Epithelial cell of esophagus (primary cell): ENCODE data around the gene OR52B2.
"Not testable (repeated sequence)": the region's sequence is repeated elsewhere in the genome, so short reads cannot be mapped to it uniquely, and the experiment has no call there.

Source experiments
- DNase-seq: peaks from one replicate; pipeline ENCODE4 v3.0.0; 2010; ENCODE audit warnings: low read depth
- H3K4me3 ChIP-seq: 2 replicates; pipeline ENCODE4 v1.5.1; 2011; ENCODE audit warnings: mild to moderate bottlenecking, low read length, control low read depth
- CTCF ChIP-seq: IDR thresholded peaks from 2 replicates; pipeline ENCODE4 v1.5.1; 2011; ENCODE audit warnings: low read depth, mild to moderate bottlenecking, low read length, control low read depth, inconsistent platforms; ENCODE audit not compliant: insufficient read depth; ENCODE audit errors: missing control alignments

The OR52B2 gene

GRCh38 chr11:6156628-6157359 is 13.3 kb downstream of the OR52B2 start:
- H3K4me3 ChIP-seq = no peak overlapping the region
- no peak for TF ChIP-seq CTCF
- peak; percentile 6 for DNase-seq

GRCh38 chr11:6152126-6152525 is 18.0 kb downstream of the OR52B2 start:
- TF ChIP-seq CTCF = no peak

DNA sequence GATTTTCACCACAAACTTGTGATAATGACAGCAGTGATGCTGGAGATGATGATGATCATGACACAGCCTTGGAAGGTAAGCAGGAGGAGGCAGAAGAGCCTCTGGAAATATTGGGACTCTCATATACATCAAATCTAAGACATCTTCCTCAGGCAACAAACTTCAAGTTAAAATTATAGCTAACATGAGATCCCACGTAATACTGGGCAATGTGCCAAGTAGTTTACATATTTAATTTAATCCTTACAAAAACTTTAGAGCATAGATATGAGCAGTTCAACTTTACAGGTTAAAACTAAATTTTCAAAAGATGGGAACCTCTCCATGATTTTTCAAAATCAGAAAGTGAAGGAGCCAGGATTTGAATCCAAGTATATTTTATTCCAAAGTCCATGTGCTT is 19.0 kb downstream of the OR52B2 start:
- no peak overlapping the region for H3K4me3 ChIP-seq
- no peak for TF ChIP-seq CTCF
- no peak for DNase-seq

More at GRCh38 chr11:6152126-6152525, 18.0 kb downstream of the OR52B2 start:
- H3K4me3 ChIP-seq = no peak overlapping the region
- no peak for DNase-seq

DNA sequence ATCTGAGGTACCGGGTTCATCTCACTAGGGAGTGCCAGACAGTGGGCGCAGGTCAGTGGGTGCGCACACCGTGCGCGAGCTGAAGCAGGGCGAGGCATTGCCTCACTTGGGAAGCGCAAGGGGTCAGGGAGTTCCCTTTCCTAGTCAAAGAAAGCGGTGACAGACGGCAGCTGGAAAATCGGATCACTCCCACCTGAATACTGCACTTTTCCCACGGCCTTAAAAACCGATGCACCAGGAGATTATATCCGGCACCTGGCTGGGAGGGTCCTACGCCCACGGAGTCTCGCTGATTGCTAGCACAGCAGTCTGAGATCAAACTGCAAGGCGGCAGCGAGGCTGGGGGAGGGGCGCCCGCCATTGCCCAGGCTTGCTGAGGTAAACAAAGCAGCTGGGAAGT is 26.4 kb downstream of the OR52B2 start:
- H3K4me3 ChIP-seq, DNase-seq: not testable (repeated sequence)

- DNase-seq = no peak
- H3K4me3 ChIP-seq = no peak overlapping the region
- no peak for TF ChIP-seq CTCF
Measured at GRCh38 chr11:6142936-6143335, 27.2 kb downstream of the OR52B2 start.

DNA sequence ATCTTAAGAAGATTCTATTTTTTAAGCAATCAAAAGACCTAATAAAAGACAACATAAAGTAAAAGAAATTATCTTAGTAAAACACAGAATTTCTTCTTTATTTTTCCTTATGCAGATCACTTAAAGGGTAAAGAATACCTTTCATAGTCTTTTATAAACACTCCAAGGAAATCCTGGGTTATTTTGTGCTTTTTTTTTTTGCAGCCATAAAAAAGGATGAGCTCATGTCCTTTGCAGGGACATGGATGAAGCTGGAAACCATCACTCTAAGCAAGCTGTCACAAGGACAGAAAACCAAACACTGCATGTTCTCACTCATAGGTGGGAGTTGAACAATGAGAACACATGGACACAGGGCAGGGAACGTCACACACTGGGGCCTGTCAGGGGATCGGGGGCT is 34.2 kb downstream of the OR52B2 start:
- not testable (repeated sequence) for DNase-seq, H3K4me3 ChIP-seq

GRCh38 chr11:6132431-6132830 is 37.7 kb downstream of the OR52B2 start:
- no peak for TF ChIP-seq CTCF
- no peak overlapping the region for H3K4me3 ChIP-seq
- no peak for DNase-seq

GRCh38 chr11:6129635-6130034 is 40.5 kb downstream of the OR52B2 start:
- DNase-seq = no peak
- TF ChIP-seq CTCF = no peak
- H3K4me3 ChIP-seq = no peak overlapping the region
